HG03342 (cell line): Measurements from ENCODE around the gene TFRC.
"Not testable (repeated sequence)": the region's sequence is repeated elsewhere in the genome, so short reads cannot be mapped to it uniquely, and the experiment has no call there.

Experiments used
- ATAC-seq: cut with Tn5 transposase; IDR thresholded peaks from one replicate; pipeline ENCODE4 v1.9.1; 2021; ENCODE audit warnings: mild to moderate bottlenecking, moderate library complexity; ENCODE audit not compliant: unreplicated experiment

Gene TFRC

GRCh38 chr3:196007744-196008335 lies 74.0 kb downstream of the TFRC start:
- no peak for ATAC-seq

GRCh38 chr3:196005338-196005737 lies 76.6 kb downstream of the TFRC start:
- ATAC-seq = not testable (repeated sequence)

GRCh38 chr3:196004359-196005052 lies 77.4 kb downstream of the TFRC start:
- not testable (repeated sequence) for ATAC-seq

- ATAC-seq = no peak
Observed at GRCh38 chr3:196003611-196004010, 78.3 kb downstream of the TFRC start.

- ATAC-seq = not testable (repeated sequence)
Observed at GRCh38 chr3:196002721-196003120, 79.2 kb downstream of the TFRC start.

DNA sequence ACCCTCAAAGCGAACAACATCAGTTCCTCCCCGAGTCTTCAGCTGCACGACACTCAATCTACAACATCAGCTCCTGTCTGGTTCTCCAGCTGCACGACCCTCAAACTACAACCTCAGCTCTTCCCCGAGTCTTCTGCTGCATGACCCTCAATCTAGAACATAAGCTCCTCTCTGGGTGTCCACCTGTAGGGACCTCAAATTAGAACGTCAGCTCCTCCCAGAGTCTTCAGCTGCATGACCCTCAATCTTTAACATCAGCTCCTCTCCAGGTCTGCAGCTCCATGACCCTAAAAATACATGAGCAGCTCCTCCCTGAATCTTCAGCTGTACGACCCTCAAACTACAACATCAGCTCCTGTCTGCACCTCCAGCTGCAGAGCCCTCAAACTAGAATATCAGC lies 80.7 kb downstream of the TFRC start:
- not testable (repeated sequence) for ATAC-seq

DNA sequence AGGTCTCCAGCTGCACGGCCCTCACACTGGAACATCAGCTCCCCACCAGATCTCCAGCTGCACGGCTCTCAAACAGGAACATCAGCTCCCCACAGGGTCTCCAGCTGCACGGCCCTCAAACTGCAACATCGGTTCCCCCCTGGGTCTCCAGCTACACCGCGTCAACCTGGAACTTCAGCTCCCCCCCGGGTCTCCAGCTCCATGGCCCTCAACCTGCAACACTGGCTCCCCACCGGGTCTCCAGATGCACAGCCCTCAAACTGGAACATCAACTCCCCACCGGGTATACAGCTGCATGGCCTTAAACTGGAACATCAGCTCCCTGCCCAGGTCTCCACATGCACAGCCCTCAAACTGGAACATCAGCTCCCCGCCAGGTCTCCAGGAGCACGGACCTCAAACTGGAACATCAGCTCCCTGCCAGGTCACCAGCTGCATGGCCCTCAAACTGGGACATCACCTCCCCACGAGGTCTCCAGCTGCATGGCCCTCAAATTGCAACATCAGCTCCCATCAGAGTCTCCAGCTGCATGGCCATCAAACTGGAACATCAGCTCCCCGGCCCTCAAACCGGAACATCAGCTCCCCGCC lies 81.4 kb downstream of the TFRC start:
- not testable (repeated sequence) for ATAC-seq

GRCh38 chr3:195999896-196000295 lies 82.0 kb downstream of the TFRC start:
- ATAC-seq = no peak
